Endothelial cell of hepatic sinusoid (primary cell): Measurements from ENCODE around the gene PDGFRB.

ENCODE experiments used
- in situ Hi-C: cut with HindIII; loops from 2 replicates; pipeline ENCODE4 v1.10.0; 2017; ENCODE audit warnings: low sequenced_read_pairs

PDGFRB gene

GRCh38 chr5:150155258-150156026, at the start of gene PDGFRB:
TSS of gene PDGFRB (minus strand) at chr5:150155845. CDS start at chr5:150137047, 18,798 bp downstream.
- in situ Hi-C loops: loop anchor here (5.0 kb wide), 1 partner anchor 83 kb away; no protein-coding TSS in a partner anchor

DNA sequence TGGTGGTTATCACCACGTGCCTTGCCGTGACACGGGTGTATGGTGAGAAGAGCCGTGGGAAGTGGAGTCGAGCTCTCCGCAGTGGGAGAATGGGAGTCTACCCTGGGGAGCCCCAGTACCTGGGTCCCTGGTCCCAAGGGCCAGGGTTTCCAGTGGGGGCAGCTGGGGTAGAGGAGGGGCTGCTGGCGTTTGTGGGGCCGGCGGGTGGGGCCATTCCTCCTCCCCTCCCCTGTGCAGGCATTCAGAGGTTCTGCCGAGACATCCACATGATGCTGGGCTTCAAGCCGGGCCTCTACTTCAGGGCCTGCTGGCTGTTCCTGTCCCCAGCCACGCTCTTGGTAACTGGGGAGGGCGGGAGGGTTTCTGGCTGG, 48.9 kb upstream of the PDGFRB start:
- in situ Hi-C loops: no loop called here

DNA sequence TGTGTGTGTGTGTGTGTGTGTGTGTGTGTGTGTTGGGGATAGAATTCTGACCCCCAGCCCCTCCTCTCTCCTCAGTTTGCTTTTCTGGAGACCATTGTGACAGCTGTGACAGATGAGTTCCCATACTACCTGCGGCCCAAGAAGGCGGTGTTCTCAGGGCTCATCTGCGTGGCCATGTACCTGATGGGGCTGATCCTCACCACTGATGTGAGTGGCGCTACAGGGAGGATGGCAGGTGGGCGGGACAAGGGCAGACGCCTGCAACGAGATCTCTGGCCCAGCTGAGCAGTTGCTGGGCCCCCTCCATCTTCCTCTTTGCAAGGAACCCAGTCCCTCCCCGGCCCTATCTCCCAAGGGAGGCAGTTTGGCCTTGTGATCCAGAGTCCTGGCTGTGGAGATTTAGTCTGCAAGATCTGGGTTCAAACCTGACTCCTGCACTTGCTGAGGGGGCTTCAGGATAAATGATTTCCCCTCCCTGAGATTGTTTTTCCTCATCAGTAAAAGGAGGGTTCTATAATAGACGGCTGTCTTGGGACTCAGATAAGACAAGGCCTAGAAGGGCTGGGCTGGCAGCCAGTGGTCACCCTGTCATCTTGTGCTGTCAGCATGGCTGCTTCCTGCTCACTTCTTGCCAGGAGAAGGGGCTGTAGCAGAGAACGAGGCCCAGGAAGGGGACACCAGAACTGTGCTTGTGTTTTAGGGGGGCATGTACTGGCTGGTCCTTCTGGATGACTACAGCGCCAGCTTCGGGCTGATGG, 48.4 kb upstream of the PDGFRB start:
- in situ Hi-C loops: no loop called here

DNA sequence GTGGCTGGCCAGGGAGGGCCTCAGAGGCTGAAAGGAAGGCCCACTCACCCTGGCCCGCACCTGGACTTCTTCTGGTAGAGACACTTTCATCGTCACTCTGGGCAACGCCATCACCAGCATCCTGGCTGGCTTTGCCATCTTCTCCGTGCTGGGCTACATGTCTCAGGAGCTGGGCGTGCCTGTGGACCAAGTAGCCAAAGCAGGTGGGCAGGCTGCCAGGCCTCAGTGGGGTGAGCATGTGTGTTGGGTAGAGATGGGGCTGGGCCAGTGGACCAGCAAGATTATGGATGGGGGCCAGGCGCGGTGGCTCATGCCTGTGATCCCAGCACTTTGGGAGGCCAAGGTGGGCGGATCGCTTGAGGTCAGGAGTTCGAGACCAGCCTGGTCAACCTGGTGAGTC, 46.9 kb upstream of the PDGFRB start:
- in situ Hi-C loops: no loop called here

DNA sequence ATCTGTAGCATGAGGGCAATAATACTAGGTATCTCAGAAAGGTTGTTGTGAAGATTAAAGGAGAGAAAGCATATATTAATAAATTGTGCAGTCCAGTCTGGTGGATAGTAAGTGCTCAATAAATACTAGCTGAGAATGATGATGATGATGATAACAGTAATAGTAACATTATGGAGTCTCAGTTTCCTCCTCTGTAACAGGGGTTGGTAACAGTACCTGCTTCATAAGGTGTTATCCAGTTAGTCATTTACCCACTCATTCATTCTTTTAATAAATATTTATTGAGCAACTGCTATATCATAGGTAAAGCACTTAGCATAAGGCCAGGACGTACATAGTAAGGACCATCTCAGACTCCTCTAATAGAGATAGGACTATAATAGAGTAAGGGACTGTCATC, 41.8 kb upstream of the PDGFRB start:
- in situ Hi-C loops: no loop called here

GRCh38 chr5:150196986-150197385, 41.3 kb upstream of the PDGFRB start:
- in situ Hi-C loops: no loop called here

GRCh38 chr5:150196514-150196913, 40.9 kb upstream of the PDGFRB start:
- in situ Hi-C loops: no loop called here

DNA sequence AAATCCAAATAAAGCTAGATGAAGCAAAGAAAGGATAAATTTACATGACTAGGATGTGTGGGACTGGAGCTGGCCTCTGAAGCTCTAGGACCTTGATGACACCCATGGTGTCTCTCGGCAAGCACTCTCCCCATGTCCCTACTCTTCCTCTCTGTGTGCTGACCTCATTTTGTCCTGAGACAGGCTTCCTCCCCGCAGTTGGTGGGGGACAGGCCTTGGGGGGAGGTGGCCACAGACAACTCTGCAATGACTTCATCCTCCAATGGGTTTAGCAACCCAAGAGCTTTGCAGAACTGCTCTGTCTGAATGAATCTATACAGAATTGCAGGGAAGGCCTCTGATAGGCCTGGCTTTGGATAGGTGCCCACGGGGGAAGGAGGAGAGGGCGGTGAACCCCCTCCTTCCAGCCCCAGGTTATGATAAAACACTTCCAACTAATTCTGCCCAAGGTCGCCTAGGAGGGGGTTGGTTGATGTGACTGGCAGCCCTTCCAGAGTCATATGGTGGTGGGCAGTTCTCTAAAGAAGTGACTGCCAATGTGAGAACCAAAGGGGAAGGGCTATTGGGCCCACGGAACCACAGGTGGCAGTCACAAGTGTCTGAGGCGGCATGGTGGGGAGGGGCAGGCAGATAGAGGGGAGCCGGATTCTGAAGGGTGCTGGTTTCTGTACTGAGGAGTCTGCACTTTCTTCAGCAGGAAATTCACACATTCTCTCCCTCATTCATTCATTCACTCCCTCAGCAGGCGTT, 40.3 kb upstream of the PDGFRB start:
- in situ Hi-C loops: no loop called here

- in situ Hi-C loops: loop anchor here (5.0 kb wide), 2 partner anchors 40 to 80 kb away; no protein-coding TSS in a partner anchor
These were observed 36.8 kb upstream of the PDGFRB start for GRCh38 chr5:150192462-150192861.

GRCh38 chr5:150190987-150191386, 35.3 kb upstream of the PDGFRB start:
- in situ Hi-C loops: loop anchor here (5.0 kb wide), 2 partner anchors 41 to 81 kb away; no protein-coding TSS in a partner anchor

DNA sequence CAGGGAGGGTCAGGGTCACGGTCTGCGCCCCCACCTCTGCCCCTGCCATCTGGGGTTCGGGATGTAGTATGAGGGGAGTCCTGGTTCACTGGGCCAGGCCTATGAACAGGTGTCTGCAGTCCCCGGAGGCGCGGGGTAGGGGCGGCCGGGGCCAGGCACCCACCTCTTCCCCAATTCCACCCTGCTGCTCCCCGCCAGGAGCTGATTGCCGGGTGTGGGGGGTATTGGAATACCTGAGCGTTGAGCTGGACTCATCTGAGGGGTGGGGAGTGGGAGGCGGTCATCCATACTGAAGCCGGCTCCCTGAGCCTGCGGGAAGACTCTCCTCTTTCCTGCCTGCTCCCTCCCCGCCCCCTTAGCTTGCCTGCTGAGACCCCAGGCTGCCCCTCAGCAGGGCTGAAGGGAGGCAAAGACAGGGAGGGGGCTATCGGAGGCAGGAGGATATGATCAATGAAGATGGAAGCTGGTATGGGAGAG, 34.9 kb upstream of the PDGFRB start:
- in situ Hi-C loops: loop anchor here (5.0 kb wide), 2 partner anchors 42 to 82 kb away; no protein-coding TSS in a partner anchor

DNA sequence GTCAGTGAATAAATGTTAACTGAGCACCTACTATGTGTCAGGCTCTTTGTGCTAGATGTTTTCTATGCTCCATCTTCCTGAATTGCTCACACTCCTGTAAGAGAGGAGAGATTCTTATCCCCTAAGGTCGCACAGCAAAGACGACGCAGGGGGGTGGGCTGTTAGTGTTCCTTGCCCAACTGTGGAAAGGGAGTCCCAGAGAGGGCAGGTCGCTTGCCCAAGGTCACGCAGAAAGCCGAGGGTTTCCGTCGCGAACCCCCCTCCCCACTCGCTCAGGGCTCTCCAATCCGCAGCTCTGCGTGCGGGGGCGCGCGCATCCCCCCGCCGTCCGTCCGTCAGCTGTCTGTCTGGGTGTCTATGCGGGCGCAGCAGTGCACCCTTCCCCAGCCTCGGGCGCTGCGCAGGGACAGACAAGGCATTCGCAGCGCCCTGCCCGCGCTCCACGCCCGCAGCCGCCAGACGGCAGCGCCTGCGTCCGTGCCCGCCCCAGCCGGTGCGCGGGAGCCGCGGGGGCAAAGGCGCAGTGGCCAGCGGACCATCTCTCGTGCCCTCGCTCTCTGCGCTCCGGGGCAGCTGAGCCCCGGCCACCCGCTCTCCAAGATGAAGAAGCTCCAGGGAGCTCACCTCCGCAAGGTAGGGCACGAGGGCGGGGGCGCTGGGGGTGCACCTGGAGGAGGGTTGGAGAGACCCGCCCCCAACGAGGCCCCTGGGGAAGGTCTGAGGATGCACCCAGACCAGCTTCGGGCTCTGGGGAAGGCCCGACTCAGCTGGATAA, 34.3 kb upstream of the PDGFRB start, which contains the start of gene SLC6A7:
Gene SLC6A7 (plus strand): TSS at position 335 of the 775 bp plus-strand sequence. CDS start 266 bp downstream, at position 601.
- in situ Hi-C loops: loop anchor here (5.0 kb wide), 2 partner anchors 42 to 82 kb away; no protein-coding TSS in a partner anchor

DNA sequence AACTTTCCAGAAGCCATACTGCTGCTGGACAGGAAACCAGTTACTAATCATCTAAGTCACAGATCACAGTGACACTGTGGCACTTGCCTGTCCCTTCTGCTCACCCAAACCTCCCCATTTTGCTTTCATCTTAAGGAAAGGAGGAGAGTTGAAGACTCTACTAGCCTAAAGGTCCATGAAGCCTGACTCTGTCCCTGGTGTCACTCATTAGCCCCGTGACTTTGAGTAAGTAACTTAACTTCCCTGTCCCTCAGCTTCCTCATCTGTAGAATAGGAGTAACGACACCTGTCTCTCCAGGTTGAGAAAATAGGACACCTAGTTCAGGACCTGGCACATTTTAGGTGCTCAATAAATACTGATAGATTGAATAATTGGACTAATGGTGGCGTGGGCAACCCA, 33.7 kb upstream of the PDGFRB start:
- in situ Hi-C loops: no loop called here

DNA sequence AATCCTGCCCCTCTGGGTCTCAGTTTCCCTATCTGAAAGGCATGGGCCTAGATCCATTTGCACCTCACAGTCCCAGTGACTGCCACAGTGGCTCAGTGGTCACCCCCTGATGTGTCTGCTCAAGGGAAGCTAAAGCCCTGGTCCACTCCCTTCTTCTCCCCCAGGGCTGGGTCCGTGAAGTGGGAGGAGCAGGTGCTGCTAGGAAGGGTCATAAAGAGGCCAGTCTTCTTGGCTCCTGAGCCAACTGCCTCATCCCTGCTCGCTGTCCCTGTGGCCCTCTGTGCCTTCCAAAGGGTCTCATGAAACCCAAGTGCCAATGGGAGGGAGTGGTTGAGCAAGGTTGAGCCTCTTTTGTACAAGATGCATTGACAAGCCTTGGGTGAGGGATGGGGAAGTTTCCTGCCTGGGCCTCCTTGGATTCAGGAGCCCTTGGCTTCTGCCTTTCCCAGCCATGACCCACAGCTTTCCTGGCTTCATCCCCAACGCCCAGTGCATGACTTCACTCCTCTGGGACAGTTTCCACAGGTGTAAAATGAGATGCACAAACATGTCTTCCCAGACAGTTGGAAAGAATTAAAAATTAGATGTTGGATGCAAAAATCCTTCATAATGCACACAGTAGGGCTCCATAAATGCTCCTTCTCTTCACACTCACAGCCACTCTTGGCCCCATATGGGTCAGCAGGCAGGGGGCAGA, 32.6 kb upstream of the PDGFRB start:
- in situ Hi-C loops: no loop called here

GRCh38 chr5:150186897-150187296, 31.3 kb upstream of the PDGFRB start:
- in situ Hi-C loops: no loop called here

GRCh38 chr5:150186137-150186536, 30.5 kb upstream of the PDGFRB start:
- in situ Hi-C loops: no loop called here

DNA sequence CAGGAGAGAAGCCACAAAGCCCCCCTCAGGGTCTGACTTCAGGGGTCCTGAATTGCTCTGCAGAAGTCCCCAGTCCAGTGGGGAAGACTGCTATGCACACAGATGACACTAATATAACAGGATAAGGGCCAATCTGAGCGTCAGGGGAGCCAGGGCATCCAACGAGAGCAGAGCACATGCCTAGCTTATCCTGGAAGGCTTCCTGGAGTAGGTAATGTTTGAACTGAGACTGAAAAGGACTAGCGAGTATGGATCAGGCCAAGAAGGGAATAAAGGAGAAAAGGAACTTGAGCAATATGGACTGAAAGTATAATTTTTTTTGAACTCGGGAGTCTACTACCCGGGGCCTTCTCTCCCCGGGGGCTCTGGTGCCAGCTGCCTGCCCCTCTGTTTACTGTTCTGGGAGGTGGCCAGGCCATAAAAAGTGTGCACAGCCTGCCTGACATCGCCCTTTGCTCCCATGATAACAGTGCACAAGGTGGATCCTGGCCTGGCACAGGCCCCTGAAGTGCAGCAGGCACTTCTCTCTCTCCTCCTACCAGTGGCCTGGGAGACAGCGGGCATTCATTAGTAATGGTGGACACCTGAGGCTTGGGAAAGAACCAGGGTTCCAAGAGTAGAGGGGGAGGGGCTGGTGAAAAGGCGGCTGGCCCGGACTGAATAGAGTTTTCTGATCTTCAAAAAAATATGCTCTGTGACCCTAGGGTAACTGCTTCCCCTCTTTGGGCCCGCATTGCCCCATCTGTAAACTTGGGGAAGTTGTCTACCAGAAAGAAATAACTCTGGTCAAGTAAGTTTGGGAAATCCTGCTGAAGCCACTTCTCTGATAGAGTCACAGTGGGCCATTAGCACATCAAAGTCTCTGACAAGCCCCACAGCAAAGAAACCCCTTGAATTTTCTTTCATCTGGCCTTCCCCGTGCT, 29.6 kb upstream of the PDGFRB start:
- in situ Hi-C loops: no loop called here

- in situ Hi-C loops: no loop called here
These were observed 28.4 kb upstream of the PDGFRB start for GRCh38 chr5:150184006-150184405.
